ENCODE results near the gene LBHD2. TPM values are rescaled to one million over a fixed set of nuclear protein-coding genes. Genes with fewer than 3 reads are reported as not detected.
"Not testable (repeated sequence)": the region's sequence is repeated elsewhere in the genome, so short reads cannot be mapped to it uniquely, and the experiment has no call there.

The LBHD2 gene
- not detected for total RNA-seq (ENCODE audit: unreplicated experiment)
- long read RNA-seq: 0 reads

DNA sequence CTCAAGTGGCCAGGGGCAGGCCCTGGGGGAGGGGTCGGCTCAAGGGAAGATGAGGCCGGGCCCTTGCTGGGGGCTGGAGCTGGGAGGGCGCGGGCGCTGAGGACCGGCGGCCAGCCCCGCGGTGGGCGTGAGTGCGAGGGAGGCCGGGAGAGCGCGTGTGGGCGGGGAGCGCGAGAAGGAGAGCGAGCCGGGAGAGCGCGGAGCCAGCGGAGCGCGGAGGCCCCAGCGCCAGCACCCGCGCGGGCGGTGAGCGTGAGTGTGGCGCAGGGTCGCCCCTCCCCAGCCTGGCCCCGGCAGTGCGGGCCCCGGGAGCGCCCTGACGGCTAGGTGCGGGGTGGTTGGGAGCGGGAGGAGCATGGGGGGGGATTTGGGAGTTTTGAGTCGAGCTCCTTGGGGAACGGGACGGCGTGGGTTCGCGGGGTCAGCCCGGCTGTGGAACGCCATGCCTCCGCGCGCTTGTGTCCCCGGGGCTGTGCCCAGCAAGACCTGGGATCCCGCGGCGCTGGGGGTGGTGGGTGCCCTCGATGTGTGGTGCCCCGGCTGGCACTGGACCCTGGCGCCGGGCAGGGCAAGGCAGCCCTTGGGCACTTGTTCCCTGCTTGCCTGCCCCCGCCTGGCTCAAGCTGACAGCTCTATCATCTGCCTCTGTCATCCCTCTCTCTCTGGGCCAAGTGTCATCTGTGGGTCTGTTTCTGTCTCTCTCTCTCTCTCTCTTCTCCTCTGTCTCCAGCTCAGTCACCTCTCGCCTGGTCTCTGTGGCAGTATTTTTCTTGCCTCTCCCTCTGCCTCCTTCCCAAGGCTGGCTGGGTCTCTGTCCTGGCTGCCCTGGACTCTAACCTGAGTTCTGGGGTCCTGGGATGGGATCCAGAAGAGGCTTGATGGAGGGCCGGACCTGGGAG, at the start of gene LBHD2:
Gene LBHD2, plus strand, starts transcription at position 190 of the 899 bp plus-strand sequence. CDS start 1,803 bp downstream, outside the sequence.
- TF ChIP-seq, protein P1, sequence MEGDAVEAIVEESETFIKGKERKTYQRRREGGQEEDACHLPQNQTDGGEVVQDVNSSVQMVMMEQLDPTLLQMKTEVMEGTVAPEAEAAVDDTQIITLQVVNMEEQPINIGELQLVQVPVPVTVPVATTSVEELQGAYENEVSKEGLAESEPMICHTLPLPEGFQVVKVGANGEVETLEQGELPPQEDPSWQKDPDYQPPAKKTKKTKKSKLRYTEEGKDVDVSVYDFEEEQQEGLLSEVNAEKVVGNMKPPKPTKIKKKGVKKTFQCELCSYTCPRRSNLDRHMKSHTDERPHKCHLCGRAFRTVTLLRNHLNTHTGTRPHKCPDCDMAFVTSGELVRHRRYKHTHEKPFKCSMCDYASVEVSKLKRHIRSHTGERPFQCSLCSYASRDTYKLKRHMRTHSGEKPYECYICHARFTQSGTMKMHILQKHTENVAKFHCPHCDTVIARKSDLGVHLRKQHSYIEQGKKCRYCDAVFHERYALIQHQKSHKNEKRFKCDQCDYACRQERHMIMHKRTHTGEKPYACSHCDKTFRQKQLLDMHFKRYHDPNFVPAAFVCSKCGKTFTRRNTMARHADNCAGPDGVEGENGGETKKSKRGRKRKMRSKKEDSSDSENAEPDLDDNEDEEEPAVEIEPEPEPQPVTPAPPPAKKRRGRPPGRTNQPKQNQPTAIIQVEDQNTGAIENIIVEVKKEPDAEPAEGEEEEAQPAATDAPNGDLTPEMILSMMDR (IDR thresholded peaks at IDR 0.05; ENCODE audit: unreplicated experiment): no peak
- peak; percentile 39 for DNase-seq (ENCODE audit: low spot score)
- H3K9me3 Mint-ChIP-seq (ENCODE audit: unreplicated experiment): no peaks in the 10 kb centered on the region
- H3K27me3 Mint-ChIP-seq (ENCODE audit: unreplicated experiment): peaks cover 5% of the 10 kb centered on the region
- no peaks in the 10 kb centered on the region for H3K36me3 Mint-ChIP-seq (ENCODE audit: low read depth, unreplicated experiment)
- H3K27ac Mint-ChIP-seq (ENCODE audit: unreplicated experiment): no peak within 1 kb of the TSS
- H3K4me1 Mint-ChIP-seq (ENCODE audit: unreplicated experiment): no peaks in the 10 kb centered on the region
- H3K4me3 Mint-ChIP-seq (ENCODE audit: unreplicated experiment): no peak within 1 kb of the TSS

DNA sequence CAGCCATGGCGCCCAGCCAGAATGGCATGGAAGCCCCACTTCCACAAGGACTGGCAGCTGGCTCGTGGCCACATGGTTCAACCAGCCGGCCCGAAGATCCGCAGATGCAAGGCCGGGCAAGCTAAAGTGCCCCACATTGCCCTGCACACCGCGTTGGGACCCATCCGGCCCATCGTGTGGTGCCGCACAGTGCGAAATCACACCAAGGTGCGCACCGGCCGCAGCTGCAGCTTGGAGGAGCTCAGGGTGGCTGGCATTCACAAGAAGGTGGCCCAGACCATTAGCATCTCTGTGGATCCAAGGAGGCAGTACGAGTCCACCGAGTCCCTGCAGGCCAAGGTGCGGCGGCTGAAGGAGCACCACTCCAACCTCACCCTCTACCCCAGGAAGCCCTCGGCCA, 42.5 kb upstream of the LBHD2 start:
- Mint-ChIP-seq H3K27me3 (ENCODE audit: unreplicated experiment) (peaks cover 4% of the 10 kb centered on the region), H3K4me1 (ENCODE audit: unreplicated experiment) (peaks cover 20% of the 10 kb centered on the region), H3K4me3 (ENCODE audit: unreplicated experiment) (no peak overlapping the region), H3K36me3 (ENCODE audit: low read depth, unreplicated experiment) (peaks cover 10% of the 10 kb centered on the region), H3K27ac (ENCODE audit: unreplicated experiment) (no peak overlapping the region), H3K9me3 (ENCODE audit: unreplicated experiment) (no peaks in the 10 kb centered on the region)
- TF ChIP-seq, protein P1 (IDR thresholded peaks at IDR 0.05; ENCODE audit: unreplicated experiment): no peak
- no peak for DNase-seq (ENCODE audit: low spot score)

DNA sequence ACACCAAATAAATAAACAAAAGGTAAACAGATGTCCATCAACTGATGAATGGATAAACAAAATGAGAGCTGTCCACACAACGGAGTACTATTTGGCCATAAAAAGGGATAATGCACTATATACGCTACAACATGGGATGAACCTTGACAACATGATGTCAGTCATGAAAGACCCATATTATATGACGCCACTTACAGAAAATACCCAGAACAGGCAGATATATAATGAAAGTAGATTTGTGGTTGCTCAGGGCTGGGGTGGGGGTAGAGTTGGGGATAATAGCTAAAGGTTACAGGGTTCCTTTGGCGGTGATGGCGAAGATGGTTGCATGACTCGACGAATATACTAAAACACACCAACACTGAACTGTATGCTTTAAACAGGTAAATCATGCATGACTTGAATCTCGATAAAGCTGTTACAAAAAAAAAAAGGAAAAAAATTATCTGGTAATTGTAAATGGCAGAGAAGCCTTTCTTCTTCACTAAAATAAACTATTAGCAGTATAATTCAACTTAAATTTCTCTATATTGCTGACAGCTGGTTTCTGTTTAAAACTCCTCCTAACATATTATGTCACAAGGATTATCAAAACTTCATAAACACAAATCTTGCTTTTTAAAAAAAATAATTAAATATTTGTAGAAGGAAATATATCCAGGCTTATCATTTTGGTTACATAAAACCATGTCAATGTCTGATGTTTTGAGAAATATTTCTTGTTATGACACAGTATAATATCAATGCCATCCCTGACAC, 40.6 kb upstream of the LBHD2 start:
- Mint-ChIP-seq H3K9me3 (ENCODE audit: unreplicated experiment) (no peaks in the 10 kb centered on the region), H3K27ac (ENCODE audit: unreplicated experiment) (no peak overlapping the region), H3K4me3 (ENCODE audit: unreplicated experiment) (no peak overlapping the region), H3K4me1 (ENCODE audit: unreplicated experiment) (peaks cover 28% of the 10 kb centered on the region), H3K27me3 (ENCODE audit: unreplicated experiment) (peaks cover 4% of the 10 kb centered on the region), H3K36me3 (ENCODE audit: low read depth, unreplicated experiment) (peaks cover 10% of the 10 kb centered on the region)
- DNase-seq (ENCODE audit: low spot score): no peak
- TF ChIP-seq, protein P1 (IDR thresholded peaks at IDR 0.05; ENCODE audit: unreplicated experiment): no peak

DNA sequence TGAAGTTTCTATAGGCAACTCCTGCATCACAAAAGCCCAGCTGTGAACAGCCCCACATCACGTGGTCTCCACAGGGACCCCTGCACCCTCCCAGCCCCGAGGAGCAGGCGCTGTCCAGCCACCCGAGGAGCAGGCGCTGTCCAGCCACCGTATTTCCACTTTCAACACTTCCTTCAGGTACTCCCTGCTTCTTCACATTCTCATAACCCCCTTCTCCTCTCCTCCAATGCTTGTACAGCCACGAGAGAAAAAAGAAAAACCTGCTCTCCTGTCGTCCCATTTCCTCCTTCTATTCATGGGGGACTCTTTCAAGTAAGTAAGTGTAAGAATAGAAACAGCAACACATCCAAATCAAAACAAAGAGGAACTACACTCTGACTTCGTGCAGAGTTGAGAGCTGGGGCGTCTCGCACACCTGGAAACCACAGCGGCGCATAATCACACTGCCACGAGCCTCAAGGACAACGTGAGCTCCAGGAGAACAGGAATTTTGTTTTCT, 38.6 kb upstream of the LBHD2 start:
- Mint-ChIP-seq H3K4me3 (ENCODE audit: unreplicated experiment) (peak overlapping the region; percentile 63), H3K27me3 (ENCODE audit: unreplicated experiment) (peaks cover 4% of the 10 kb centered on the region), H3K4me1 (ENCODE audit: unreplicated experiment) (peaks cover 31% of the 10 kb centered on the region), H3K36me3 (ENCODE audit: low read depth, unreplicated experiment) (peaks cover 10% of the 10 kb centered on the region), H3K9me3 (ENCODE audit: unreplicated experiment) (no peaks in the 10 kb centered on the region), H3K27ac (ENCODE audit: unreplicated experiment) (peak overlapping the region; percentile 40)
- no peak for DNase-seq (ENCODE audit: low spot score)
- TF ChIP-seq, protein P1 (IDR thresholded peaks at IDR 0.05; ENCODE audit: unreplicated experiment): no peak

DNA sequence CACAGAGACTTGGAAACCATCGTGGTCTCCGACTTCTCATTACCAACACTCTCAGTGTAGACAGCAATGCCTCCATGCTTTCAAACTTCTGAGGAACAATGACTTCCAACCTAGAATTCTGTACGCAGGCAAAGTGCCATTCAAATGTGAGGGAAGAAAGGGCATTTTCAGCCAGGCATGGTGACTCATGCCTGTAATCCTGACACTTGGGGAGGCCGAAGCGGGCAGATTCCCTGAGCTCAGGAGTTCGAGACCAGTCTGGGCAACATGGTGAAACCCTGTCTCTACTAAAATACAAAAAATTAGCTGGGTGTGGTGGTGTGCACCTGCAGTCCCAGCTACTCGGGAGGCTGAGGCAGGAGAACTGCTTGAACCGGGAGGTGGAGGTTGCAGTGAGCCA, 36.6 kb upstream of the LBHD2 start:
- not testable (repeated sequence) for H3K27ac Mint-ChIP-seq (ENCODE audit: unreplicated experiment); H3K36me3 Mint-ChIP-seq (ENCODE audit: low read depth, unreplicated experiment); H3K27me3 Mint-ChIP-seq (ENCODE audit: unreplicated experiment); DNase-seq (ENCODE audit: low spot score); H3K9me3 Mint-ChIP-seq (ENCODE audit: unreplicated experiment)
- H3K4me3 Mint-ChIP-seq (ENCODE audit: unreplicated experiment): peak overlapping the region; percentile 51
- peaks cover 25% of the 10 kb centered on the region for H3K4me1 Mint-ChIP-seq (ENCODE audit: unreplicated experiment)
